Measurements from ENCODE around the gene CDC45.

- TF ChIP-seq CTCF (IDR thresholded peaks at IDR 0.05 in 4 of 5, conservative IDR thresholded peaks at IDR 0.05 in 1 of 5) (no peak), POLR2A (IDR thresholded peaks at IDR 0.05) (no peak)
Measured at GRCh38 chr22:19494001-19494560, 14.4 kb downstream of the CDC45 start.
